Endodermal cell (in vitro differentiated cells): ENCODE measurements around the gene TMOD1. TPM values are rescaled to one million over a fixed set of nuclear protein-coding genes. Genes with fewer than 3 reads are reported as not detected.

ENCODE experiments used
- DNase-seq: peaks from one replicate; pipeline ENCODE4 v3.0.0-alpha.2; 2017
- H3K27ac ChIP-seq: 2 replicates; pipeline ENCODE4 v1.5.1; 2013; ENCODE audit warnings: mild to moderate bottlenecking, low read depth, low read length, moderate library complexity
- H3K27me3 ChIP-seq: 2 replicates; pipeline ENCODE4 v1.6.1; 2013; ENCODE audit warnings: mild to moderate bottlenecking, low read length, moderate library complexity; ENCODE audit not compliant: insufficient read depth, control insufficient read depth, poor library complexity, severe bottlenecking
- H3K36me3 ChIP-seq: 2 replicates; pipeline ENCODE4 v1.7.0; 2013; ENCODE audit warnings: mild to moderate bottlenecking, low read length, moderate library complexity; ENCODE audit not compliant: control insufficient read depth, insufficient read depth
- H3K4me1 ChIP-seq: one replicate; pipeline ENCODE4 v1.7.0; 2013; ENCODE audit warnings: low read length; ENCODE audit not compliant: control insufficient read depth, insufficient read depth
- H3K4me3 ChIP-seq: 2 replicates; pipeline ENCODE4 v1.5.1; 2013; ENCODE audit warnings: mild to moderate bottlenecking, low read length, moderate library complexity
- H3K9ac ChIP-seq: 2 replicates; pipeline ENCODE4 v1.6.1; 2013; ENCODE audit warnings: mild to moderate bottlenecking, low read length, moderate library complexity; ENCODE audit not compliant: poor library complexity, severe bottlenecking; ENCODE audit errors: extremely low read depth
- H3K9me3 ChIP-seq: 2 replicates; pipeline ENCODE4 v1.6.1; 2013; ENCODE audit warnings: mild to moderate bottlenecking, low read length, moderate library complexity; ENCODE audit not compliant: control insufficient read depth
- H3K27ac Mint-ChIP-seq: 2 replicates; pipeline ENCODE4 v1.8.0; 2020; ENCODE audit warnings: mixed read lengths
- H3K27me3 Mint-ChIP-seq: 2 replicates; pipeline ENCODE4 v1.8.0; 2021; ENCODE audit warnings: mild to moderate bottlenecking, mixed read lengths; ENCODE audit not compliant: insufficient read depth
- H3K36me3 Mint-ChIP-seq: 2 replicates; pipeline ENCODE4 v1.8.0; 2020; ENCODE audit warnings: low read depth, mixed read lengths
- H3K4me1 Mint-ChIP-seq: 2 replicates; pipeline ENCODE4 v1.8.0; 2020; ENCODE audit warnings: mixed read lengths
- H3K4me3 Mint-ChIP-seq: 2 replicates; pipeline ENCODE4 v1.8.0; 2020; ENCODE audit warnings: mild to moderate bottlenecking, moderate library complexity, mixed read lengths
- H3K9me3 Mint-ChIP-seq: 2 replicates; pipeline ENCODE4 v1.8.0; 2020; ENCODE audit warnings: mild to moderate bottlenecking, mixed read lengths
- CTCF ChIP-seq: fragments of 200-600 bp; sonication (generic); conservative IDR thresholded peaks from 2 replicates; pipeline ENCODE4 v1.5.0; 2021; ENCODE audit warnings: antibody characterized with exemption, mild to moderate bottlenecking
- WGBS, 2 experiments: methylation state at CpG; one replicate each; pipeline versions ENCODE4 v1.1.5 to v1.1.7; 2013; ENCODE audit warnings: missing lambda C conversion rate in 2 of 2, mixed read lengths in 1 of 2; ENCODE audit not compliant: insufficient coverage in 1 of 2, insufficient read length in 1 of 2; 5-methylcytosine and 5-hydroxymethylcytosine counted together
- total RNA-seq, 2 donors: library from RNA; stranded (reverse); fragmentation: NEBNext Ultra II Directional in 1 of 2; extraction: Animal tissue kit (Norgen Biotek cat#: 25700) in 1 of 2; gene quantifications; 2 replicates in 1 of 2; 3 replicates in 1 of 2; pipeline ENCODE4 v1.2.1, GENCODE V29; 2021

Gene TMOD1
- total RNA-seq, 2 donors from 2014 or later, result 3.6 to 7.1 TPM

- Histone ChIP-seq H3K9ac (no peak overlapping the region), H3K4me1 (no peaks in the 10 kb centered on the region), H3K27ac (no peak overlapping the region), H3K9me3 (no peaks in the 10 kb centered on the region), H3K36me3 (peaks cover 89% of the 10 kb centered on the region), H3K4me3 (no peak overlapping the region), H3K27me3 (no peaks in the 10 kb centered on the region)
- no peak for TF ChIP-seq CTCF
- H3K9me3 Mint-ChIP-seq, result no peaks in the 10 kb centered on the region
- no peaks in the 10 kb centered on the region for H3K27me3 Mint-ChIP-seq
- H3K4me3 Mint-ChIP-seq, result no peak overlapping the region
- DNase-seq, result no peak
- H3K36me3 Mint-ChIP-seq, result peaks cover 43% of the 10 kb centered on the region
- H3K4me1 Mint-ChIP-seq, result no peaks in the 10 kb centered on the region
- no peak overlapping the region for H3K27ac Mint-ChIP-seq
These were observed 144.3 kb downstream of the TMOD1 start for GRCh38 chr9:97645720-97646119.

GRCh38 chr9:97647996-97648395 lies 146.5 kb downstream of the TMOD1 start:
- Mint-ChIP-seq H3K4me1 (no peaks in the 10 kb centered on the region), H3K4me3 (no peak overlapping the region), H3K9me3 (no peaks in the 10 kb centered on the region), H3K27me3 (no peaks in the 10 kb centered on the region), H3K36me3 (peaks cover 41% of the 10 kb centered on the region), H3K27ac (peak overlapping the region; percentile 21)
- WGBS, 2 experiments, result 98 to 100% methylated on average over 4 to 5 of the region's 5 CpGs
- H3K36me3 ChIP-seq, result peaks cover 95% of the 10 kb centered on the region
- no peak overlapping the region for H3K4me3 ChIP-seq
- H3K27me3 ChIP-seq, result no peaks in the 10 kb centered on the region
- no peak for DNase-seq
- H3K4me1 ChIP-seq, result no peaks in the 10 kb centered on the region
- H3K9ac ChIP-seq, result no peak overlapping the region
- H3K27ac ChIP-seq, result no peak overlapping the region
- no peaks in the 10 kb centered on the region for H3K9me3 ChIP-seq
- TF ChIP-seq CTCF, result no peak

Other genes starting within 250 kb of the TMOD1 start
- gene CCDC180, start 194.0 kb upstream of the TMOD1 start, total RNA-seq, result 10 to 100 TPM in 1 of 2 donors, 1 to 10 TPM in 1; 4.9 to 10.9 TPM
- gene TDRD7, start 89.6 kb upstream of the TMOD1 start, total RNA-seq, result 10 to 100 TPM; 25.9 to 31.9 TPM
- gene TSTD2, start 131.7 kb downstream of the TMOD1 start, total RNA-seq, result 10 to 100 TPM; 23.0 TPM
- gene NCBP1, start 132.2 kb downstream of the TMOD1 start, total RNA-seq, result 10 to 100 TPM; 47.0 to 51.7 TPM
- 1 to 10 TPM; 4.9 to 7.3 TPM for gene XPA, start 195.7 kb downstream of the TMOD1 start, total RNA-seq